Measurements from ENCODE around the gene TGM2. TPM values are rescaled to one million over a fixed set of nuclear protein-coding genes. Genes with fewer than 3 reads are reported as not detected.
"Not testable (repeated sequence)": the region's sequence is repeated elsewhere in the genome, so short reads cannot be mapped to it uniquely, and the experiment has no call there.

Gene TGM2
- polyA plus RNA-seq, 5 donors = 72.5 to 128 (median 110) TPM

GRCh38 chr20:38117205-38117604, 47.9 kb downstream of the TGM2 start:
- DNase-seq = no peak

DNA sequence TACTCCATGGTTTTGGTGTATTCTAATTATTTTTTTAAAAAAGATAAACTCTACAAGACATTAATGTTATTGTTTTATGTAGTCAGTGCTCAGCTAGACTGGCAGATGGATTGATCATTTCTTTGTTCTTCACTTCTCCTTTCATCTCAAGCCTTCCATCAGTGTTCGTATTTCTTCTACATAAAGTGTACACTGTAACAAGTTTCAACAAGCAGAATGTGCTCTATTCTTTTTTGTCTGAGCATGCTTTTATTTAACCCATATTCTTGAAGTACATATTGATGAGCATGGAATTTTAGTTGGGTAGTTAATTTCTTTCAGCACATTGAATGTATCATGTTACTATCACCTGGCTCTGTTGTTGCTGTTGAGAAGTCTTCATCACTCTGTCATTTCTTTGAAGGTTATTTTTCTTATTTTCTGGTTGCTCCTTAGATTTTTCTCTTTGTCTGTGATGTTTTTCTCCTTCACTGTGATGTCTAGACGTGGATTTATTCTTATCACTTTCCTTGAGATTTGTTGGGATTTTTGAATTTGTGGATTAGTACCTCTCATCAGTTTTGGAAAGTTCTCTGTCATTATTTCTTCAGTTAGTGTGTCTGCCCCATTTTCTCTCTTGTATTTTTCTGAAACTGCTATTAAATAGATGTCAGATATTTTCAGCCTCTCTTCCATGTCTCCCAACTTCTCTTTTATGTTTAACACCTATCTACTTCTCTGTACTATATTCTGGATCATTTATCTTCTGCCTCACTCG, 48.5 kb downstream of the TGM2 start:
- no peak for DNase-seq

DNA sequence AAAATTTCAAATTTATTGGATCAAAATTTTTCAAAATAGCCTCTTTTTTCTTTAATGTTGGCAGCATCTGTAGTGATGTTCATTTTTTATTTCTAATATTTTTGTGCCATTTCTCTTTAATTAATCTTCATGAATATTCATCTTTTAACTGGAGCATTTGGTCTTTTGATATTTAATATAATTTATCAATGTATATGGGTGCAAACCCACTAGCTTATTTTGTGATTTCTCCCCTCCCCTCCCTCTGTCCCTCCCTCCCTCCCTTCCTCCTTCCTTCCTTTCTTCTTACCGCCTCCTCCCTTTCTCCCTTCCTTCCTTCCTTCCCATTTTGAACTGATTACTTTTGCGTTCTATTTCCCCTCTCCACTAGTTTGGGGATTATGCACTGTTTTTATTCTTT, 49.2 kb downstream of the TGM2 start:
- no peak for DNase-seq

- no peak for DNase-seq
Observed at GRCh38 chr20:38115205-38115604, 49.9 kb downstream of the TGM2 start.

GRCh38 chr20:38114353-38114791, 50.7 kb downstream of the TGM2 start:
- DNase-seq = no peak

GRCh38 chr20:38113401-38114325, 51.4 kb downstream of the TGM2 start:
- no peak for DNase-seq

DNA sequence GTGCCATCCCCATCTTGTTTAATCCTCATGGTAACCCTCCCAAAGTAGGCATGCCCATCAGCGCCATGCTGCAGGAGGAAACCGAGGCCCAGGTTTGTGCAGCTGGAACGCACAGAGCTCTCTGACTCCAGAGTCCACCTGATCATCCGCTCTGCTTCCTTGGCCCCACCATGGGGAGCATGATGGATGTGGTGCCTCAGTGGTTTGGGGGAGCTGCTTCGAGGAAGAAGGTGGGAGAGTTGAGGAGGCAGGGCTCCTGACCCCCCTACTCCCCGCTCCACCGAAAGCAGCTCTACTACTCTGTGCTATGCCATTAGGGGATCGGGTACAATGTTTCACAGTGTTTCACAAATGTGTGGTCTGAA, 52.2 kb downstream of the TGM2 start:
- DNase-seq = no peak

GRCh38 chr20:38112261-38112929, 52.7 kb downstream of the TGM2 start:
- DNase-seq = no peak

GRCh38 chr20:38111366-38112232, 53.5 kb downstream of the TGM2 start:
- DNase-seq = no peak

- DNase-seq = no peak
Observed at GRCh38 chr20:38110525-38111178, 54.4 kb downstream of the TGM2 start.

DNA sequence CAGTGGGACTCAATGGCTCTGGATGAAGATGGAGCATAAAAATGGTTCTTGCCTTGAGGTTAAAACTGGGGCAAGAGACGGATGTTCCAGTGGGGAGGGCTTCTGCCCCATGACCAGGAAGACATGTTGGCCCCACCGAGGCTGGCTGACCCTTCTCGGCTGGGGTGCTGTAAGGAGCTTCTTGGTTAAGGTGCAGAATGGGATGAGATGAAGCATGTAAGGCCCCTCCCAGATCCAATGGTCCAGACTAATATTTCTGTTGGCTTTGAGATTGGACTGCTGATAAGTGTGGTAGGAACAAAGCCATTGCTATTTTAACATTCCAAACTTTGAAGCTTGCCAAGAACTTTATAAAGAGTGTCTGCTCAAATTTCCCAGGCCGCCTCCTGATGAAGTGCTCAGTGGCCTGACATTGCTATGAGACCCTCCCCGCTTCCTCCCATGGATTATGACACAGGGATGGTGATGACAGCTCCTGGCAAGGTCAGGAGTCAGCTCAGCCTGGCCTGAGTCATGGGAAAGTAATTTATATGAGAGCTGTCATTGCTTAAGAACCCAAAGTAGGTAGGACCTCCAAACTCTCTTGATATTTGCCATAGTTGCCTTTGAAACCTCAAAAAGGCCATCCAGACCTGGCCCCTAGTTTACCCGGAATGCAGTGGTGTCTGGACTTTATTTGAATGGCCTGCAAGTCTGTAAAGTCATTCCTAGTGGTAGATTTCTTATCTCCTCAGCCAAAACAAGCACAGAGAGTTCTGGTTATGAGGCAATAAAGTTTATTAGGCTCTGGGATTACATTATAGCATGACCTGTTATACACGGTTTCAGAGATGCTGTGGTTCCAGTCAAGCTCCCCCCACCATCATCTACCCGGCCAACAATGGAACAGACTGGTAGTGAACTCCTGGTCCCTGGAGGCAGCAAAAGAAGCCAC, 55.2 kb downstream of the TGM2 start:
- peak; percentile 84 for DNase-seq

DNA sequence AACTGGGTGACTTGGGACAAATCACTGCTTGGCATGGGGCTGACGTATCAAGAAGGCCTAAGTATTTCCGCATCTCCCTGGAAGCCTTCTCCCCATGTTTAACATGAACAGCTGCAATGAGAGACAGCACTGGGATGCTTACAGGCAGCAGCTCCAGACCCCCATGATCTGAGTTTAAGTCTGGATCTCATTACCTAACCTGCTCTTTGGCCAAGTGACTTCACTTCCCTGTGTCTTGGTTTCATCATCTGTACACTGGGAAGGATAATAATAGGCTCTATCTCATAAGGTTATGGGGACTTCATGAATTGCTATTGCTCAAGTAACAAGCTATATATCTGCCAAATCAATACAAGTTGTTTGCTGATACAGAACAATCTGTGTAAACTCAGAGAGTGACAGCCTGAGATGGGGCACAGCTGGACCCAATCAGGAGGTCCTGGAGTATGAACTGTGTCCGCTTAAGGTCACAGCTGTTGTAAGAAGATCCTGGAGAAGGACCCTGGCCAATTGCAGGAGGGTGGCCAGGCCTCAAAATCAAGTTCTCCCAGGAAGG, 56.0 kb downstream of the TGM2 start:
- DNase-seq = peak; percentile 93 to 94

- peak; percentile 87 to 90 for DNase-seq
Observed at GRCh38 chr20:38108438-38108985, 56.6 kb downstream of the TGM2 start.

DNA sequence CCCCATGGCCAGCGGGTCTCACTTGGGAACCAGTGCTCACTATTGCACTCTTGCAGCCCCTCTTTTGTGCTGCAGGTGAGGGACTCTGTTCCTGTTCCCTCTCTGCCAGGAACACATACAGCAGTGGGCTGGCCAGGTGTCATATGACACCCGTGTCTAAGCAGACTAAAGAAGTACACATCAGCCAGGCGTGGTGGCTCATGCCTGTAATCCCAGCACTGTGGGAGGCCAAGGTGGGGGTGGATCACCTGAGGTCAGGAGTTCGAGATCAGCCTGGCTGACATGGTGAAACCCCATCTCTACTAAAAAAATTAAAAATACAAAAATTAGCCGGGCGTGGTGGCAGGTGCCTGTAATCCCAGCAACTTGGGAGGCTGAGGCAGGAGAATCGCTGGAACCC, 57.2 kb downstream of the TGM2 start:
- DNase-seq = not testable (repeated sequence)

DNA sequence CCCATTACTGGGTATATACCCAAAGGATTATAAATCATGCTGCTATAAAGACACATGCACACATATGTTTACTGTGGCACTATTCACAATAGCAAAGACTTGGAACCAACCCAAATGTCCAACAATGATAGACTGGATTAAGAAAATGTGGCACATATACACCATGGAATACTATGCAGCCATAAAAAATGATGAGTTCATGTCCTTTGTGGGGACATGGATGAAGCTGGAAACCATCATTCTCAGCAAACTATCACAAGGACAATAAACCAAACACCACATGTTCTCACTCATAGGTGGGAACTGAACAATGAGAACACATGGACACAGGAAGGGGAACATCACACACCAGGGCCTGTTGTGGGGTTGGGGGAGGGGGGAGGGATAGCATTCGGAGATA, 57.7 kb downstream of the TGM2 start:
- DNase-seq = not testable (repeated sequence)

GRCh38 chr20:38106461-38106860, 58.6 kb downstream of the TGM2 start:
- DNase-seq = no peak

DNA sequence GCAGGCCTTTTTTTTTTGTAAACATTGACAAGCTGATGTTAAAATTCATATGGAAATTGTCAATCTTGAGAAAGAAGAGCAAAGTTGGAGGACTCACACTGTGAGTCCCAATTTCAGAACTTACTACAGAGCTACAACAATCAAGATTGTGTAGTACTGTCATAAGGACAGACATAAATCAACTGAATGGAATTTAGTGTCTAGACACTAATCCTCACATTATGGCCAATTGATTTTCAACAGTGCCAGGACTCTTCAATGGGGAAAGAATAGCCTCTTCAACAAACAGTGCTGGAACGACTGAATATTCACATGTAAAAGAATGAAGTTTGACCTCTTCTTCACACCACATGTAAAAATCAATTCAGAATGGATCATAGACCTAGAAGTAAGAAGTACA, 60.8 kb downstream of the TGM2 start:
- DNase-seq = no peak

GRCh38 chr20:38102206-38102605, 62.9 kb downstream of the TGM2 start:
- not testable (repeated sequence) for DNase-seq

- no peak for DNase-seq
Observed at GRCh38 chr20:38098952-38099351, 66.1 kb downstream of the TGM2 start.

Data from right lung (tissue), 5 donors.